A549 (cell line): ENCODE data around the gene MON1A.

Experiments used
- CBX2 ChIP-seq: fragments of 200-600 bp; sonication (generic); IDR thresholded peaks from 2 replicates; pipeline ENCODE4 v1.6.1; 2016; ENCODE audit warnings: low read depth, mild to moderate bottlenecking, borderline replicate concordance
- CEBPB ChIP-seq, 2 experiments: fragments of >200 bp in 1 of 2; sonication (Bioruptor Twin) in 1 of 2; formaldehyde crosslinking in 1 of 2; IDR thresholded peaks; 2 replicates each; pipeline ENCODE4 v1.6.1; 2012 to 2016
- CHD2 ChIP-seq: fragments of 150-350 bp; IDR thresholded peaks from 2 replicates; pipeline ENCODE4 v1.6.1; 2014; ENCODE audit warnings: low read length; ENCODE audit not compliant: partially characterized antibody
- CTCF ChIP-seq: fragments of >200 bp; sonication (Bioruptor Twin); formaldehyde crosslinking; IDR thresholded peaks from 3 replicates; pipeline ENCODE4 v1.5.1; 2016
- FOSB ChIP-seq: fragments of 250-450 bp; sonication (Bioruptor Pico); IDR thresholded peaks from 2 replicates; pipeline ENCODE4 v1.5.0; 2020; ENCODE audit warnings: mild to moderate bottlenecking, moderate library complexity
- HOXA7 ChIP-seq: fragments of 250-450 bp; sonication (Bioruptor Pico); IDR thresholded peaks from 2 replicates; pipeline ENCODE4 v1.5.0; 2020; ENCODE audit warnings: mild to moderate bottlenecking, moderate library complexity
- MAZ ChIP-seq: fragments of 150-350 bp; IDR thresholded peaks from 2 replicates; pipeline ENCODE4 v1.6.1; 2014; ENCODE audit warnings: antibody characterized with exemption, low read depth, low read length, borderline replicate concordance
- NR3C1 ChIP-seq: fragments of >200 bp; sonication (Bioruptor Twin); formaldehyde crosslinking; IDR thresholded peaks from 3 replicates; pipeline ENCODE4 v1.6.1; 2017
- PHF8 ChIP-seq: fragments of 200-600 bp; sonication (generic); IDR thresholded peaks from 2 replicates; pipeline ENCODE4 v1.6.1; 2016; ENCODE audit warnings: low read depth, mild to moderate bottlenecking, antibody characterized with exemption, moderate library complexity, borderline replicate concordance
- POLR2A ChIP-seq: IDR thresholded peaks from 2 replicates; pipeline ENCODE4 v1.6.1; 2012; ENCODE audit warnings: mild to moderate bottlenecking, low read length
- RFX5 ChIP-seq: fragments of 450-650 bp; IDR thresholded peaks from 2 replicates; pipeline ENCODE4 v1.7.1; 2014; ENCODE audit warnings: antibody characterized with exemption, mild to moderate bottlenecking, moderate library complexity
- SMC3 ChIP-seq: fragments of >200 bp; sonication (Bioruptor Twin); formaldehyde crosslinking; IDR thresholded peaks from 3 replicates; pipeline ENCODE4 v1.6.1; 2018; ENCODE audit warnings: inconsistent platforms
- TF ChIP-seq, protein P1 (sequence below): IDR thresholded peaks from 2 replicates; pipeline ENCODE4 v1.6.1; 2012

DNA sequence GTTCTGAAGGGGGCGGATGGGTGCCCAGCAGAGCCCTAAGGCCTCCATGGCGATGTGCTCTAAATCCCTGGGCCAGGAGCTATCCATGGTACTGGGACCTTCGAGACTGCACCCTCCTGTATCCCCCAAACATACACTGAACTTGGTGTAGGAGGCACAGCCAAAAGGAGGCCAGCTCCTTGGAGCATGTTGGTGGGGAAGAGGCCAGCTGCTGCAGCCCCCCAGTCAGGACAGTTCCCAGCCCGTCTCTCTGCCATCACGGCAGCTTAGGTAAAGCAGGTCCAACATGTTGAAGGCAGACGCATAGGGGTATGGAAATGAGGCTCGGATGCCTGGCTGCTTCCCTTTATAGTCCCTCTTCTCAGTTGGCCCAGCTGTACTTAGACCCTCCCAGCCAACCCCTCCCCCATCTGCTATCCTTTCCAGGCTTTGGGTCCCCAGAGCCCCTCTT, 61.7 kb downstream of the MON1A start:
- TF ChIP-seq POLR2A: no peak
- TF ChIP-seq SMC3: no peak
- no peak for TF ChIP-seq CTCF
- no peak for TF ChIP-seq PHF8
- TF ChIP-seq RFX5: no peak
- TF ChIP-seq HOXA7: no peak
- TF ChIP-seq FOSB: no peak
- no peak for TF ChIP-seq MAZ
- TF ChIP-seq, protein P1, sequence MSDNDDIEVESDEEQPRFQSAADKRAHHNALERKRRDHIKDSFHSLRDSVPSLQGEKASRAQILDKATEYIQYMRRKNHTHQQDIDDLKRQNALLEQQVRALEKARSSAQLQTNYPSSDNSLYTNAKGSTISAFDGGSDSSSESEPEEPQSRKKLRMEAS: no peak
- no peak for TF ChIP-seq NR3C1
- no peak for TF ChIP-seq CEBPB (IDR thresholded peaks at IDR 0.05)
- TF ChIP-seq CHD2: no peak
- TF ChIP-seq CBX2: no peak
